PC-3 (cell line): ENCODE measurements around the gene EPG5. TPM values are rescaled to one million over a fixed set of nuclear protein-coding genes. Genes with fewer than 3 reads are reported as not detected.

Experiments used
- ATAC-seq: fragments of 200-7000 bp; cut with Tn5 transposase; 2 replicates; pipeline ENCODE4 v1.9.1; 2020; ENCODE audit warnings: mild to moderate bottlenecking, moderate library complexity
- BruUV-seq: library from RNA; stranded (reverse); fragments of 400-500 nt; replicated peaks from 2 replicates; lab custom pipeline; 2021; lab: Mats Ljungman, UMichigan
- CTCF ChIA-PET: fragments of 300-600 bp; sonication (Branson Sonifier 250); formaldehyde crosslinking; loops from one replicate; lab custom pipeline; 2022; ENCODE audit warnings: antibody characterized with exemption; lab: Charles Lee
- POLR2A ChIA-PET: fragments of 300-600 bp; sonication (Branson Sonifier 250); formaldehyde crosslinking; loops from one replicate; lab custom pipeline; 2022; ENCODE audit warnings: antibody characterized with exemption; ENCODE audit not compliant: unreplicated experiment; lab: Charles Lee
- DNase-seq: peaks from one replicate; pipeline ENCODE4 v3.0.0-alpha.2; 2015
- H2AFZ ChIP-seq: fragments of 300-600 bp; sonication (generic); 2 replicates; pipeline ENCODE4 v1.6.0; 2016; ENCODE audit warnings: antibody characterized with exemption, low read length
- H3F3A ChIP-seq: fragments of 300-600 bp; sonication (generic); one replicate; pipeline ENCODE4 v1.6.0; 2017; ENCODE audit warnings: antibody characterized with exemption, low read length, control low read depth, mild to moderate bottlenecking; ENCODE audit not compliant: unreplicated experiment
- H3K27ac ChIP-seq: fragments of 300-600 bp; sonication (generic); 2 replicates; pipeline ENCODE4 v1.5.1; 2016; ENCODE audit warnings: mild to moderate bottlenecking, low read length
- H3K27me3 ChIP-seq: fragments of 300-600 bp; sonication (generic); 2 replicates; pipeline ENCODE4 v1.6.1; 2016; ENCODE audit warnings: low read length, mixed read lengths
- H3K36me3 ChIP-seq: fragments of 300-600 bp; sonication (generic); 2 replicates; pipeline ENCODE4 v1.6.1; 2016; ENCODE audit warnings: low read depth, mixed run types, low read length, mixed read lengths
- H3K4me1 ChIP-seq: fragments of 300-600 bp; sonication (generic); 2 replicates; pipeline ENCODE4 v1.5.1; 2016; ENCODE audit warnings: low read length; ENCODE audit not compliant: insufficient read depth
- H3K4me2 ChIP-seq: fragments of 300-600 bp; sonication (generic); 2 replicates; pipeline ENCODE4 v1.6.0; 2016; ENCODE audit warnings: low read length
- H3K4me3 ChIP-seq: fragments of 300-600 bp; sonication (generic); 2 replicates; pipeline ENCODE4 v1.5.1; 2016; ENCODE audit warnings: mild to moderate bottlenecking, low read length, mixed read lengths
- H3K79me2 ChIP-seq: fragments of 300-600 bp; sonication (generic); 2 replicates; pipeline ENCODE4 v1.6.1; 2017; ENCODE audit warnings: low read length, mixed read lengths
- H3K9ac ChIP-seq: fragments of 300-600 bp; sonication (generic); 2 replicates; pipeline ENCODE4 v1.6.0; 2016; ENCODE audit warnings: mild to moderate bottlenecking, low read length
- H3K9me2 ChIP-seq: fragments of 300-600 bp; sonication (generic); replicated peaks from 2 replicates; pipeline ENCODE4 v1.6.1; 2016; ENCODE audit warnings: mixed run types, low read length, mixed read lengths
- H3K9me3 ChIP-seq: fragments of 300-600 bp; sonication (generic); 2 replicates; pipeline ENCODE4 v1.6.1; 2016; ENCODE audit warnings: low read length, mixed read lengths
- H4K20me1 ChIP-seq: fragments of 300-600 bp; sonication (generic); 2 replicates; pipeline ENCODE4 v1.6.1; 2016; ENCODE audit warnings: low read length, mixed read lengths
- CTCF ChIP-seq: fragments of 300-600 bp; sonication (generic); conservative IDR thresholded peaks from 2 replicates; pipeline ENCODE4 v1.5.1; 2017; ENCODE audit warnings: antibody characterized with exemption, low read depth, mild to moderate bottlenecking, low read length
- EZH2 ChIP-seq: fragments of 300-600 bp; sonication (generic); IDR thresholded peaks from one replicate; pipeline ENCODE4 v1.6.1; 2017; ENCODE audit warnings: antibody characterized with exemption, mild to moderate bottlenecking, low read length; ENCODE audit not compliant: unreplicated experiment
- EZH2phosphoT487 ChIP-seq: fragments of 300-600 bp; sonication (generic); IDR thresholded peaks from 2 replicates; pipeline ENCODE4 v1.6.1; 2018; ENCODE audit warnings: mild to moderate bottlenecking, antibody characterized with exemption, low read length, borderline replicate concordance
- intact Hi-C: fragments of 100-400 bp; cut with micrococcal nuclease; formaldehyde crosslinking; loops from 2 replicates; pipeline ENCODE4 v1.9.0; 2023
- total RNA-seq: library from RNA; depleted of rRNA; stranded (reverse); fragments of >200 nt; gene quantifications from 2 replicates; pipeline ENCODE4 v1.2.3, GENCODE V29; 2014

The EPG5 gene
- total RNA-seq, 1 experiment from 2014 or later: 7.1 TPM

- Histone ChIP-seq H3F3A (no peaks in the 10 kb centered on the region), H3K27me3 (no peaks in the 10 kb centered on the region), H3K4me3 (no peak overlapping the region), H4K20me1 (no peaks in the 10 kb centered on the region), H3K36me3 (no peaks in the 10 kb centered on the region; the same call in 1 of the 2 replicates), H3K9ac (no peak overlapping the region), H3K9me2 (no peaks in the 10 kb centered on the region), H3K27ac (no peak overlapping the region), H3K9me3 (no peaks in the 10 kb centered on the region), H2AFZ (no peak overlapping the region), H3K4me1 (no peaks in the 10 kb centered on the region), H3K79me2 (no peaks in the 10 kb centered on the region), H3K4me2 (no peak overlapping the region)
- no TSS peak for BruUV-seq
- ChIA-PET POLR2A (no interaction called here), CTCF (no interaction called here)
- ATAC-seq (no peak), DNase-seq (no peak)
- intact Hi-C loops: no loop called here
- no peak for TF ChIP-seq EZH2phosphoT487
- no peak for TF ChIP-seq CTCF
- no peak for TF ChIP-seq EZH2
These were observed 103.0 kb downstream of the EPG5 start for GRCh38 chr18:45864081-45864480.

- Histone ChIP-seq H3K36me3 (no peaks in the 10 kb centered on the region; the same call in 1 of the 2 replicates), H3K27ac (no peak overlapping the region), H3K9me3 (no peaks in the 10 kb centered on the region), H3K4me2 (no peak overlapping the region), H3K9ac (no peak overlapping the region), H2AFZ (no peak overlapping the region), H3K4me3 (no peak overlapping the region), H3K79me2 (no peaks in the 10 kb centered on the region), H4K20me1 (no peaks in the 10 kb centered on the region), H3K27me3 (no peaks in the 10 kb centered on the region), H3K9me2 (no peaks in the 10 kb centered on the region), H3F3A (no peaks in the 10 kb centered on the region), H3K4me1 (no peaks in the 10 kb centered on the region)
- no peak for TF ChIP-seq EZH2
- TF ChIP-seq EZH2phosphoT487: no peak
- no peak for TF ChIP-seq CTCF
- BruUV-seq: no TSS peak
- no peak for DNase-seq
- CTCF ChIA-PET: no interaction called here
- intact Hi-C loops: no loop called here
- no peak for ATAC-seq
- POLR2A ChIA-PET: no interaction called here
These were observed 103.7 kb downstream of the EPG5 start for GRCh38 chr18:45863469-45863868.

- no peak overlapping the region for H3K9ac ChIP-seq
- POLR2A ChIA-PET: no interaction called here
- H4K20me1 ChIP-seq: no peaks in the 10 kb centered on the region
- H3F3A ChIP-seq: no peaks in the 10 kb centered on the region
- no peaks in the 10 kb centered on the region; the same call in 1 of the 2 replicates for H3K36me3 ChIP-seq
- H3K27ac ChIP-seq: no peak overlapping the region
- no peaks in the 10 kb centered on the region for H3K79me2 ChIP-seq
- no peak overlapping the region for H3K4me3 ChIP-seq
- CTCF ChIA-PET: no interaction called here
- H3K9me2 ChIP-seq: no peaks in the 10 kb centered on the region
- TF ChIP-seq CTCF (no peak), EZH2phosphoT487 (no peak), EZH2 (no peak)
- no peaks in the 10 kb centered on the region for H3K9me3 ChIP-seq
- BruUV-seq: no TSS peak
- no peaks in the 10 kb centered on the region for H3K27me3 ChIP-seq
- no peak overlapping the region for H2AFZ ChIP-seq
- H3K4me2 ChIP-seq: no peak overlapping the region
- ATAC-seq (no peak), DNase-seq (no peak)
- intact Hi-C loops: no loop called here
- no peaks in the 10 kb centered on the region for H3K4me1 ChIP-seq
These were observed 105.2 kb downstream of the EPG5 start for GRCh38 chr18:45861926-45862325.
